ENCODE results near the gene HOXD9.

GRCh38 chr2:176107731-176108181 lies 14.8 kb upstream of the HOXD9 start:
- TF ChIP-seq ZNF274 (IDR thresholded peaks at IDR 0.05; ENCODE audit: low read depth, low read length) (no peak), SUZ12 (IDR thresholded peaks at IDR 0.05; ENCODE audit: extremely low read depth, insufficient read depth, insufficient read length) (no peak)
